Lung (tissue), 12 donors: ENCODE results near the gene PHACTR3. TPM values are rescaled to one million over a fixed set of nuclear protein-coding genes. Genes with fewer than 3 reads are reported as not detected.

Experiments
- ATAC-seq: fragments of 200-7000 bp; cut with Tn5 transposase; one replicate; pipeline ENCODE4 v1.9.1; 2020; ENCODE audit warnings: moderate number of reproducible peaks; ENCODE audit not compliant: insufficient read depth, low FRiP score
- DNase-seq, 3 donors: peaks; one replicate each; pipeline ENCODE4 v3.0.0-alpha.2; 2013 to 2017
- H3K27ac ChIP-seq, 2 donors: one replicate each; pipeline ENCODE4 v1.5.1; 2013; ENCODE audit warnings: mild to moderate bottlenecking in 2 of 2, moderate library complexity in 2 of 2, control low read depth in 1 of 2, inconsistent platforms in 1 of 2, low read depth in 1 of 2, low read length in 1 of 2
- H3K27me3 ChIP-seq, 3 donors: one replicate each; pipeline ENCODE4 v1.5.1; 2013; ENCODE audit warnings: low read length in 2 of 3; ENCODE audit not compliant: control insufficient read depth in 3 of 3, insufficient read depth in 3 of 3
- H3K36me3 ChIP-seq, 4 donors: one replicate each; pipeline ENCODE4 v1.5.1; 2013; ENCODE audit warnings: low read length in 4 of 4, mild to moderate bottlenecking in 1 of 4, moderate library complexity in 1 of 4; ENCODE audit not compliant: control insufficient read depth in 4 of 4, insufficient read depth in 4 of 4
- H3K4me1 ChIP-seq, 5 donors: one replicate each; pipeline ENCODE4 v1.5.1; 2013; ENCODE audit warnings: low read length in 5 of 5, mild to moderate bottlenecking in 2 of 5, moderate library complexity in 1 of 5; ENCODE audit not compliant: control insufficient read depth in 5 of 5, insufficient read depth in 5 of 5
- H3K4me3 ChIP-seq: one replicate; pipeline ENCODE4 v1.5.1; 2013; ENCODE audit warnings: mild to moderate bottlenecking, control low read depth, moderate library complexity
- H3K9ac ChIP-seq, 2 donors: one replicate each; pipeline ENCODE4 v1.5.1; 2013; ENCODE audit warnings: low read length in 2 of 2, control low read depth in 1 of 2; ENCODE audit not compliant: insufficient read depth in 1 of 2
- H3K9me3 ChIP-seq, 4 donors: one replicate each; pipeline ENCODE4 v1.5.1; 2013; ENCODE audit warnings: low read length in 3 of 4, mild to moderate bottlenecking in 1 of 4, moderate library complexity in 1 of 4; ENCODE audit not compliant: control insufficient read depth in 4 of 4, insufficient read depth in 3 of 4
- CTCF ChIP-seq: IDR thresholded peaks from 2 replicates; pipeline ENCODE4 v1.5.1; 2012; ENCODE audit warnings: mild to moderate bottlenecking; ENCODE audit errors: control extremely low read depth, extremely low read depth
- WGBS, 2 donors: extraction: QIAGEN DNeasy Blood & Tissue Kit; methylation state at CpG; one replicate each; pipeline ENCODE4 v1.1.7; 2013; 5-methylcytosine and 5-hydroxymethylcytosine counted together
- polyA plus RNA-seq, 2 donors: library from polyadenylated mRNA; stranded (reverse); fragments of 200-250 nt; gene quantifications; one replicate each; pipeline ENCODE4 v1.2.1, GENCODE V29; 2013
- total RNA-seq, 2 donors: library from RNA; depleted of rRNA in 1 of 2; stranded (reverse); fragments of >200 nt in 1 of 2; gene quantifications; one replicate each; pipeline ENCODE4 v1.2.1, GENCODE V29; 2014 to 2021
- donor health status: control.
- donor health status: control.
- donor health status: Bipolar disorder and iron deficiency.
- donor health status: healthy.
- donor health status: DM: yes; HTN: yes; CAD: no.

PHACTR3 gene
- total and polyA plus RNA-seq, 4 donors = 3.8 to 12.0 (median 5.9) TPM

GRCh38 chr20:59783641-59784010 is 179.3 kb downstream of the PHACTR3 start:
- Histone ChIP-seq H3K27me3 (peaks cover 0 to 4% (median 2%) of the 10 kb centered on the region in 3 donors), H3K9ac (no peak overlapping the region), H3K36me3 (no peaks in the 10 kb centered on the region), H3K4me3 (no peak overlapping the region), H3K4me1 (no peaks in the 10 kb centered on the region), H3K27ac (no peak overlapping the region), H3K9me3 (no peaks in the 10 kb centered on the region)
- WGBS, 2 donors = 77 to 90% methylated on average over 6 of the region's 6 CpGs
- TF ChIP-seq CTCF = no peak
- ATAC-seq = no peak
- no peak for DNase-seq

- no peak for ATAC-seq
- WGBS, 2 donors = 92 to 93% methylated on average over 5 of the region's 5 CpGs
- no peak for DNase-seq
- Histone ChIP-seq H3K36me3 (no peaks in the 10 kb centered on the region), H3K4me3 (no peak overlapping the region), H3K27ac (no peak overlapping the region), H3K4me1 (no peaks in the 10 kb centered on the region), H3K27me3 (peaks cover 0 to 4% (median 2%) of the 10 kb centered on the region in 3 donors), H3K9ac (no peak overlapping the region), H3K9me3 (no peaks in the 10 kb centered on the region)
- no peak for TF ChIP-seq CTCF
Observed at GRCh38 chr20:59784365-59784764, 180.0 kb downstream of the PHACTR3 start.

GRCh38 chr20:59784791-59785668 is 180.7 kb downstream of the PHACTR3 start:
- DNase-seq = no peak
- no peak for ATAC-seq
- WGBS, 2 donors = 71 to 77% methylated on average over 16 of the region's 16 CpGs
- Histone ChIP-seq H3K9ac (no peak overlapping the region), H3K9me3 (peaks cover 0 to 1% (median 0%) of the 10 kb centered on the region in 4 donors), H3K27ac (no peak overlapping the region), H3K27me3 (peaks cover 0 to 7% (median 2%) of the 10 kb centered on the region in 3 donors), H3K4me3 (no peak overlapping the region), H3K4me1 (no peaks in the 10 kb centered on the region), H3K36me3 (no peaks in the 10 kb centered on the region)
- no peak for TF ChIP-seq CTCF
